Upper lobe of left lung (tissue), 4 donors: ENCODE data around the gene GPR180.

ENCODE experiments used
- POLR2AphosphoS5 ChIP-seq, 2 donors: sonication (generic); formaldehyde crosslinking; IDR thresholded peaks; one replicate each; pipeline ENCODE4 v1.5.1; 2017; ENCODE audit warnings: antibody characterized with exemption in 2 of 2
- TF ChIP-seq, protein P1 (sequence below), 6 experiments: fragments of 450-650 bp in 4 of 6; fragments of 200-600 bp in 2 of 6; sonication (generic) in 2 of 6; IDR thresholded peaks; one replicate each; pipeline ENCODE4 v1.5.1; 2016 to 2019; ENCODE audit warnings: antibody characterized with exemption in 6 of 6

DNA sequence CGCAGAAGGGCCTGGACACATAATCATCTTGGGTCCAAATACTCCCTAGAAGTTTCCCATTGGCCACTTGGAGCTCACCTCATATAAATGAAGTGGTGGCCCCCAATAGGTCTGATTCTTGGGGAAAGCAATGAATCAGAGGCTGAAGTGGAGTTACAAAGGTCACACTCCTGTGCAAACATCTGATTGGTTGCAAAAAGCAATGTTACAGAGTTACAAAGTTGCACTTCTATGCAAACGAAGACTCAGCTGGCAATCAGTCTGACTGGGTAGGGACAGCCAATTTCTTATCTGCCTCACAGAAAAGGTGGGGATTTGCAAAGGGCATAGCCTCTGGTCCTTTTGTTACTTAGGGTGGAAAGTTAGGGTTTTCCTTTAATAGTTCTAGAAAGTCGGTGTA lies 1.8 kb upstream of the GPR180 start:
- TF ChIP-seq, protein P1, sequence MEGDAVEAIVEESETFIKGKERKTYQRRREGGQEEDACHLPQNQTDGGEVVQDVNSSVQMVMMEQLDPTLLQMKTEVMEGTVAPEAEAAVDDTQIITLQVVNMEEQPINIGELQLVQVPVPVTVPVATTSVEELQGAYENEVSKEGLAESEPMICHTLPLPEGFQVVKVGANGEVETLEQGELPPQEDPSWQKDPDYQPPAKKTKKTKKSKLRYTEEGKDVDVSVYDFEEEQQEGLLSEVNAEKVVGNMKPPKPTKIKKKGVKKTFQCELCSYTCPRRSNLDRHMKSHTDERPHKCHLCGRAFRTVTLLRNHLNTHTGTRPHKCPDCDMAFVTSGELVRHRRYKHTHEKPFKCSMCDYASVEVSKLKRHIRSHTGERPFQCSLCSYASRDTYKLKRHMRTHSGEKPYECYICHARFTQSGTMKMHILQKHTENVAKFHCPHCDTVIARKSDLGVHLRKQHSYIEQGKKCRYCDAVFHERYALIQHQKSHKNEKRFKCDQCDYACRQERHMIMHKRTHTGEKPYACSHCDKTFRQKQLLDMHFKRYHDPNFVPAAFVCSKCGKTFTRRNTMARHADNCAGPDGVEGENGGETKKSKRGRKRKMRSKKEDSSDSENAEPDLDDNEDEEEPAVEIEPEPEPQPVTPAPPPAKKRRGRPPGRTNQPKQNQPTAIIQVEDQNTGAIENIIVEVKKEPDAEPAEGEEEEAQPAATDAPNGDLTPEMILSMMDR (IDR thresholded peaks at IDR 0.05), result no peak
- no peak for TF ChIP-seq POLR2AphosphoS5 (IDR thresholded peaks at IDR 0.05)
